Epithelial cell of proximal tubule (primary cell): ENCODE results near the gene DNAH11. TPM values are rescaled to one million over a fixed set of nuclear protein-coding genes. Genes with fewer than 3 reads are reported as not detected.

Experiments used
- DNase-seq: peaks from one replicate; pipeline ENCODE4 v3.0.0-alpha.2; 2011; ENCODE audit warnings: low read depth
- H3K4me3 ChIP-seq: 2 replicates; pipeline ENCODE4 v1.5.1; 2011; ENCODE audit warnings: low read depth, mild to moderate bottlenecking, low read length
- total RNA-seq: library from RNA; depleted of rRNA; stranded (reverse); fragments of >200 nt; gene quantifications from 2 replicates; pipeline ENCODE4 v1.2.3, GENCODE V29; 2015
- TF ChIP-seq, protein P1 (sequence below): conservative IDR thresholded peaks from 2 replicates; pipeline ENCODE4 v1.5.1; 2012; ENCODE audit warnings: low read depth, mild to moderate bottlenecking, low read length

Gene DNAH11
- total RNA-seq, 1 donor from 2014 or later = 2.8 TPM

DNA sequence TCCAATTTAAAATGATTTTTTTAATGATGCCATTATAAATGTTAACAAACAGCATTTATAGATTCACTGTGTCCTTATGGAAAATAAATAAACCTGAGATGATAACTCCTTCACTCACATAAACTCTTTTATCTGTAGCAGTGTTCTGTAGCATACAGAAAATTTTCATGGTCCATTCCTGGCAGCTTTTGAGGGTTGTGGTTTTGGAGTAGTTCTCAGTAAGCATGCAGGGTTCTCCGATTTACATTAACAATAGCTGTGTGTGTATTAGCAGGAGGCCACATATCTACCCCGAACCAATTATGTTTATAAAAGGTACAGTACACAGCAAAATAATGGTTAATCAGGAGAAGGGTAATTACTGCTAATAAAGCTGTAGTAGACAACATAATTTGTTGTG is 240.2 kb downstream of the DNAH11 start:
- TF ChIP-seq, protein P1, sequence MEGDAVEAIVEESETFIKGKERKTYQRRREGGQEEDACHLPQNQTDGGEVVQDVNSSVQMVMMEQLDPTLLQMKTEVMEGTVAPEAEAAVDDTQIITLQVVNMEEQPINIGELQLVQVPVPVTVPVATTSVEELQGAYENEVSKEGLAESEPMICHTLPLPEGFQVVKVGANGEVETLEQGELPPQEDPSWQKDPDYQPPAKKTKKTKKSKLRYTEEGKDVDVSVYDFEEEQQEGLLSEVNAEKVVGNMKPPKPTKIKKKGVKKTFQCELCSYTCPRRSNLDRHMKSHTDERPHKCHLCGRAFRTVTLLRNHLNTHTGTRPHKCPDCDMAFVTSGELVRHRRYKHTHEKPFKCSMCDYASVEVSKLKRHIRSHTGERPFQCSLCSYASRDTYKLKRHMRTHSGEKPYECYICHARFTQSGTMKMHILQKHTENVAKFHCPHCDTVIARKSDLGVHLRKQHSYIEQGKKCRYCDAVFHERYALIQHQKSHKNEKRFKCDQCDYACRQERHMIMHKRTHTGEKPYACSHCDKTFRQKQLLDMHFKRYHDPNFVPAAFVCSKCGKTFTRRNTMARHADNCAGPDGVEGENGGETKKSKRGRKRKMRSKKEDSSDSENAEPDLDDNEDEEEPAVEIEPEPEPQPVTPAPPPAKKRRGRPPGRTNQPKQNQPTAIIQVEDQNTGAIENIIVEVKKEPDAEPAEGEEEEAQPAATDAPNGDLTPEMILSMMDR = no peak
- no peak for DNase-seq
- no peak overlapping the region for H3K4me3 ChIP-seq

DNA sequence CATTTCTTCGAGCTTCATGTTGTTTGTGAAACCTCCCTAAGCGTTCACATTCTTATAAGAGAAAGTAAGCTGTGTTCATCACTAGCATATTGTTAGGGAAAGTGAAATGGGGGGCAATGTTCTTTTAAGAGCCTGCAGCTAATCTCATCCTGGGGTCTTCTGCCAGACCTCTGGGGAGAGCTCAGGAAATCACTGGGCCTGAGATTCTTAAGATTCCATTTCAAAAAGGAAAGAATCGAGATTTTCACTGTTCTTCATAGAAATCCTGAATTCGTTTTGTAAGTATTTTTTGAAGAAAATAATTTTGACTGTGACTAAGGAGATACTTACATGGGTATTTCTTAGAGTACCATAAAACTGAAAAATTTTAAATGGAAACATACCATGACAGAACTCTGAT is 242.2 kb downstream of the DNAH11 start:
- TF ChIP-seq, protein P1 = no peak
- H3K4me3 ChIP-seq = no peak overlapping the region
- DNase-seq = no peak

DNA sequence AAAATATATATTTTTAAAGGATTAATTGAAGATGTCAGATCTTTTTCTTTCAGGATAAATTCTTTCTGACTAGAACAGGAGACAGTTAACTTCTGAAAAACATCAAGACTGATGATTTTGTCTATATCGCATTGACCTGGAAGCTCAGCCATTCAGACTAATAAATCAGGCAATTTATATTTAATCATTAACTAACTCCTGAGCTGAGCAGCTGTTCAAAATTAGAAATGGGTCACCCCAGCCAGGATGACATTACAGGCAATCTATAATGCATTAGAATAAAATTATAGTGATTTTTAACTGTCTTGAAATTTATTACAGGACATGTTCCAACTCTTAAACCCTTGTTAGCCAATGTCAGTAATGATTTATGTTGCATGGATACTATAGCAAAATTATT is 263.0 kb downstream of the DNAH11 start:
- DNase-seq = no peak
- no peak overlapping the region for H3K4me3 ChIP-seq
- TF ChIP-seq, protein P1 = no peak

DNA sequence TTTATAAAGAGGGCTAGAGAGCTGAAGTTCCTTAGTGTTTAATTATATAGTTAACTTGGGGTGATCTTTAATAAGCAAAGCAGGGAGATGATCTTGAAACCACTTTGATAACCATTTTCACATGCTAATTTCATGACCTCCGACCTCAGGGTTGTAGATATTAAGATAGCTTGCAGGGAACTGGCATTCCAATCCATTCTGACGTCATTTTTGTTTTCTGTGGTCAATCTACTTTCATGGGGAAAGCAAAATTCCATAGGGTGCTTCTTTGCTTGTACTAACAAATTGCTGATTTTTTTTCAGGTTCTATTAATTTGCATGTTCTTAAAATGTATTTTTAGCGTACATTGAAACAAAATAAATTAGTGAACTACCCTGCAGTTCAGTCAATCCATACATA is 263.5 kb downstream of the DNAH11 start:
- H3K4me3 ChIP-seq = no peak overlapping the region
- no peak for DNase-seq
- TF ChIP-seq, protein P1 = no peak

DNA sequence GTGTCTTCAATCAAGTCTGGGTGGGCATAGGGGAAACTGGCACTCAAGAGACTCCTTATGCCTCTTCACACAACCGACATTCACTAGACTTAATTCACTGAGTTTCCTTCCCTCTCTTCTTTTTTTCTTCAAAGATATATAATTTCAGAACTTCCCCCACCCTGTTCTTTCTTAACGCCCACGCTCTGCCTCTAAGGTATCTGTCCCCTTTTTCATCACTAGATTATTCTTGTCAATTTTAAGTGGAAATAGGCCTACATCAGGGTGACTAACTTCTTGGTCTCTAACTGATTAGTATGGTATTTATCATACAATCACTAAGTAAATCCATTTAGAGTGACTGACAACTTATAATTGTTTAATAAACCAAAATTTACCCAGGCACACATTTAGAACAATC is 276.2 kb downstream of the DNAH11 start:
- H3K4me3 ChIP-seq = no peak overlapping the region
- TF ChIP-seq, protein P1 = no peak
- no peak for DNase-seq

DNA sequence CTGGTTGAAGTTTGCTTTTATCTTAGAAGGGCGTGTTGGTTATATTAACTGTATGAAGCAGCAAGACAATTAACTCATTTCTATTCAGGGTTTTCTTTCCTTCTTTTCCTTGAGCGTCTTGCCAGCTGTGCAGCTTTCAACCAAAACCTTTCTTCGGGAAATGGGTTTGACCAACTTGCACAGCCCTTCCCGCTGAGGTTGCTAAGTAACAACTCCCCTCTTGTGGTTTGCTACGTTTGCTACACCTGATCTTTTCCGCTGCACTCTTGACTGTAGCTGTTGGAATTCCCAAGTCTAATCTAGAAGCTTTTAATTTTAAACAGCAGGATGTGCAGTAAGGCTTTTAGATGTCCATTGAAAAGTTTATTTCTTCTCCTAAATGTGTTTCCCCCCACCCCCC is 286.0 kb downstream of the DNAH11 start:
- TF ChIP-seq, protein P1 = no peak
- H3K4me3 ChIP-seq = no peak overlapping the region
- no peak for DNase-seq

DNA sequence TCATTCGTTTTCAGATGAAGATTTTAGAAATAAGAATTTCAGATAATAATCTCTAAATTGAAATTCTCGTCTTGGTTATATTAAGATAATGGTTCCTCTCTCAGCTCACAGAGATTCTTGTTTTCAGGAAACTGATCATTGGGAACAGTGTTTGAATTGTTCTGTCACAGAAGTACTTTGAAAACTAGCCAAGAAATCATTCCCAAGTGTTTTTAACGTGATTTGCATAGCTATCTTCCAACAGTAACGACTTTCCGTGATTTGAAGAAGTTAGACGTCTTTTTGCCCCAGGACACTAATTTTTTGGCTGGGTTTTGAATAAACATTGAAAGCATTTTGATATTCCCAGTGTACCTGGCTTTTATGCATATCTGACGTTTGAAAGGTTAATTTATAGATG is 286.9 kb downstream of the DNAH11 start:
- TF ChIP-seq, protein P1 = no peak
- H3K4me3 ChIP-seq = no peak overlapping the region
- DNase-seq = no peak
